ENCODE data around the gene DNAJC19.

The DNAJC19 gene

DNA sequence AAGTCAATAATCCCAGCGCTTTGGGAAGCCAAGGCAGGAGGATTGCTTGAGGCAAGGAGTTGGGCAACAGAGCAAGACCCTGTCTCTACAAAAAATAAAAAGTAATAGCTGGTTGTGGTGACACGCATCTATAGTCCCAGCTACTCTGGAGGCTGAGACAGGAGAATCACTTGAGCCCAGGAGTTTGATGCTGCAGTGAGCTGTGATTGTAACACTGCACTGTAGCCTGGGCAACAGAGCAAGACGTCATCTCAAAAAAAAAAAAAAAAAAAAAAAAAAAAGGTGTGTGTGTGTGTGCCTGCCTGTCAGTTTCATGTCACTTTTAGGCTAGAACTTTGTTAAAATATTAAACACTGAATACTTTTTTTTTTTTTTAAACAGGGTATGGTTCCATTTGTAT is 28.4 kb downstream of the DNAJC19 start:
- DNase-seq (ENCODE audit: low read depth in 2 of 2) = no peak

DNA sequence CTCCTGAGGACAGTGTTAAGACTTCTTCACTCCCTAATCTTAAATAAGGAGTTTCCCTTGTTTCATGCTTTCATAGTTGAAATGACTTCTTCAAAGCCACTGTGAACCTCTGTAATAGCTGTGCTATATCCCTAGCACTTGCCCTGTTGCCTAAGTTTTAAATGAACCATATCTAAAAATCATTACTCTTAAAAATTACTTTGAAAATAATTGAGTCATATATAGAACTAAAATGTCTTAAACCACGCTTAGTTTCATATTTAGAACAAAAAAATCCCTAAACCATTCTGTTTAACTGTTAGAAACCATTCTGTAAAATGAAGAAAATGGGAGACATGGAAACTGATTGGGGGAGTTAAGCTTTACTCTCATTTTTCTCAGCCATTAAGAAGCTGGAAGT is 29.8 kb downstream of the DNAJC19 start:
- no peak for DNase-seq (ENCODE audit: low read depth in 2 of 2)

DNA sequence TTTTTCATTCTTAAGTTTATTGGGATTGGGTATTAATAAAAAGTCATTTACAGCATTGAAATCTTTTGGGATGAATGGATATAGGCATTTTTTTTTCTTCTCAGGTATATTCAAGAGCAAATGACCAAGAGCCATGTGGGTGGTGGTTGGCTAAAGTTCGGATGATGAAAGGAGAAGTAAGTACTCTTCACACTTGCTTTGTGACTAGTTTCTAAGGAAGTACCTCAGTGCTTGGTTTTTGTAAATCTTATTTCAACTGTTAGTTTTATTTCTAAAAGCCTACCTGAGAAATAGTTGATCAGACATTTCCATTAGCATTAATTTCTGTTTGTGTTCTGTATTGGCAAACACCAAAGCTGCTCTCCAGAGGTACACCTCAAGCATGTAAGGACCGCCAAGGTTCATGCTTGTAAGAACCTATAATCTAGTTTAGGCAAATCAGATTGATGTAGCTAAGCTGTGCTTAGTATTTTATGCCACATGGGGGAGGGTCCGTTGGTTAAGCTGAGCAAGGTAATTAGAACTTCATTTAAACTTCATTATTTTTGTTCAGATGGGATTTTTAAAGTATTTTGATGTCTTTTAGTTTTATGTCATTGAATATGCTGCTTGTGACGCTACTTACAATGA is 41.7 kb downstream of the DNAJC19 start:
- no peak for DNase-seq (ENCODE audit: low read depth in 2 of 2)

DNA sequence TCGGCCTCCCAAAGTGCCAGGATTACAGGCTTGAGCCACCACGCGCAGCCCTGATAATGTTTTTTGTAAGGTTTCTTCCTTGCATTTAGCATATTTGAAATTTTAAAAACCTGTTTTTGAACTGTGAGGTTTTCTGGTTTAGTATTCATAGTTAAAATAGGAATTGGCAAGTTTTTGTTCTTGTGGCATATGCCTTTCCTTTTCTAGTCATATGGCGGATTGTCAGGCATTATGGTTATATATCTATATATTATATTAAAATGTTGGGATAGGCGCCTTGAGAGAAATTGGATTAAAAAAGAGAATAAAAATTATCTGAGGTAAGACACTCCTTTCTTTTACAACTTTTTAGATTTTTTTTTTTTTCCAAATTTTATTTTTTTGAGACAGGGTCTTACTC is 48.7 kb downstream of the DNAJC19 start:
- DNase-seq (ENCODE audit: low read depth in 2 of 2) = no peak

DNA sequence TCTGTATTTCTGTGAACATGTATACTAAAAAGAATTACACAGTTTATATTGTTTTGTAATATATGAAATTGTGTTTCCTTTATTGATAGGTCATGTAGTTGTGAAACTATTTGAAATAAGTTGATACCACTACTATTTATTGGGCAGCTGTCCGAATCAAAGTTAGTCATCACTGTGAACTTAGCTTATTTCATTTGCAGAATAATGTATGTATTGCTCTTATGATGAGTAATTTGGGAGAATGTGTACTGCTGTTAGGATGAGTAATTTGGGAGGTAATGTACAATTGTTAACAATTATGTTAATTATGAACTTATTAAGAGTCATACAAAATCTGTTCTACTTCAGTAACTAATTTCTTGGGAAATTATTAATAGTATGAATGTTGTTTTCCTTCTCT is 54.9 kb downstream of the DNAJC19 start:
- DNase-seq (ENCODE audit: low read depth in 2 of 2) = no peak
